ENCODE measurements around the gene DYSF. TPM values are rescaled to one million over a fixed set of nuclear protein-coding genes. Genes with fewer than 3 reads are reported as not detected.

The DYSF gene
- total RNA-seq, 2 experiments from 2014 or later: not detected

DNA sequence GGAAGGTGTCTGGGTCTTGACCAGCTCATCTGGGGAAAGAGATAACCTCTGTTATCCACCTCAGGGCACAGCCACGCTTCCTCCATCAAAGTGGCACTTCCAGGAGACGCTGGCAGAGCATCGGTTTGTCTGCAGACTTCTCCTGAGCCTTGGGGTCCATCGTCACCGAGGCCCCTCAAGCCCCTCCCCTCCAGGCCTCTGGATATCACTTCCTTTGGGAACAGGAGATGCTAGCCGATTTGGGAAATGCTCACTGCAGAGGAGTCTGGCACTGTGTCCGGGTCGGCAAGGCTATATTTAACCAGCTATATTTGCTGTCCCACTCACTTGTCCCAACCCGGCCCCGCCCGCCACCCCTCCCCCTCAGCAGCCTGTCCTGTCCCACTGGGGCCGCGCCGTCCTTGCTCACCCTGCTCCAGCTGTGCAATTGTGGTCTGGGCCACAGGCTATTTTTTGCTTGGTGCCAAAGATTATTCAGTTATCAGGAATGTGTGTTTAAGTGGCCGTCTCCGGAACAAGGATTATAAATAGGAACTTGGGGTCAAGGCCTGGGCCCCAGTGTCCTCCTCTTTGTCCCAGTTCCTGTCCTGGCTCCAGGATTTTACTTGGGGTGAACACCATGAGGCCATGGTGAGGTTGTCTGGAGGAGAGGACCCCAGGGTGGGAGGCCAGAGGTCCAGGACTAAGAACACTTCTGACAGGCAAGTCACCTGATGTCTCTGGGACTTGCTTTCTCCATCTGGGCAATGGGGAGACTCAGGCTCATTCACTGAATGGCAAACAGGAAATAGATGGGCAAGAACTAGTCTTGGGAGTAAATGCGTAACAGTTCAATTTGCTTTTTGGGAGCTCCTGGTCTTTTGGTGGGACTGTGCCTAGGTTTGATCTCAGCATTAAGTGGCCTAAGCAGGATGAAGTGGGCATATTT is 263.6 kb downstream of the DYSF start:
- no peaks in the 10 kb centered on the region for H3K36me3 ChIP-seq (ENCODE audit: insufficient read depth, low read length)
- POLR2A ChIA-PET: no interaction called here
- H3K4me2 ChIP-seq (ENCODE audit: low read length): no peak overlapping the region

GRCh38 chr2:71718686-71719085 is 265.3 kb downstream of the DYSF start:
- Histone ChIP-seq H2AFZ (ENCODE audit: low read length) (no peak overlapping the region), H3K4me1 (ENCODE audit: insufficient read depth, low read length, poor library complexity, severe bottlenecking) (no peaks in the 10 kb centered on the region), H3K36me3 (ENCODE audit: insufficient read depth, low read length) (no peaks in the 10 kb centered on the region), H3K27ac (ENCODE audit: low read depth, low read length, poor library complexity, severe bottlenecking) (no peak overlapping the region), H3K9me2 (ENCODE audit: insufficient read depth, low read length) (no peaks in the 10 kb centered on the region), H3K4me3 (ENCODE audit: low read depth, low read length, poor library complexity, severe bottlenecking) (no peak overlapping the region), H3K4me2 (ENCODE audit: low read length) (no peak overlapping the region), H3K9me3 (ENCODE audit: low read length) (no peaks in the 10 kb centered on the region), H3K79me2 (ENCODE audit: insufficient read depth, low read depth, low read length) (no peaks in the 10 kb centered on the region), H4K20me1 (ENCODE audit: insufficient read depth, low read length) (no peaks in the 10 kb centered on the region)
- intact Hi-C loops (cut with micrococcal nuclease; ENCODE audit: unreplicated experiment): no loop called here
- no TSS peak for BruUV-seq (replicated peaks)
- ChIA-PET CTCF (ENCODE audit: unreplicated experiment) (no interaction called here), POLR2A (no interaction called here)
- DNase-seq (ENCODE audit: low spot score): no peak
- no peak for TF ChIP-seq EZH2phosphoT487 (IDR thresholded peaks at IDR 0.05; ENCODE audit: borderline replicate concordance, low read depth, low read length)
- TF ChIP-seq, protein P1, sequence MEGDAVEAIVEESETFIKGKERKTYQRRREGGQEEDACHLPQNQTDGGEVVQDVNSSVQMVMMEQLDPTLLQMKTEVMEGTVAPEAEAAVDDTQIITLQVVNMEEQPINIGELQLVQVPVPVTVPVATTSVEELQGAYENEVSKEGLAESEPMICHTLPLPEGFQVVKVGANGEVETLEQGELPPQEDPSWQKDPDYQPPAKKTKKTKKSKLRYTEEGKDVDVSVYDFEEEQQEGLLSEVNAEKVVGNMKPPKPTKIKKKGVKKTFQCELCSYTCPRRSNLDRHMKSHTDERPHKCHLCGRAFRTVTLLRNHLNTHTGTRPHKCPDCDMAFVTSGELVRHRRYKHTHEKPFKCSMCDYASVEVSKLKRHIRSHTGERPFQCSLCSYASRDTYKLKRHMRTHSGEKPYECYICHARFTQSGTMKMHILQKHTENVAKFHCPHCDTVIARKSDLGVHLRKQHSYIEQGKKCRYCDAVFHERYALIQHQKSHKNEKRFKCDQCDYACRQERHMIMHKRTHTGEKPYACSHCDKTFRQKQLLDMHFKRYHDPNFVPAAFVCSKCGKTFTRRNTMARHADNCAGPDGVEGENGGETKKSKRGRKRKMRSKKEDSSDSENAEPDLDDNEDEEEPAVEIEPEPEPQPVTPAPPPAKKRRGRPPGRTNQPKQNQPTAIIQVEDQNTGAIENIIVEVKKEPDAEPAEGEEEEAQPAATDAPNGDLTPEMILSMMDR (conservative IDR thresholded peaks at IDR 0.05; ENCODE audit: low read length): no peak

More for the DNA sequence above, 263.6 kb downstream of the DYSF start:
- no peak for DNase-seq (ENCODE audit: low spot score)
- no peak overlapping the region for H3K27ac ChIP-seq (ENCODE audit: low read depth, low read length, poor library complexity, severe bottlenecking)
- no peaks in the 10 kb centered on the region for H3K79me2 ChIP-seq (ENCODE audit: insufficient read depth, low read depth, low read length)
- H3K4me1 ChIP-seq (ENCODE audit: insufficient read depth, low read length, poor library complexity, severe bottlenecking): no peaks in the 10 kb centered on the region
- BruUV-seq (replicated peaks): no TSS peak
- no peak overlapping the region for H3K4me3 ChIP-seq (ENCODE audit: low read depth, low read length, poor library complexity, severe bottlenecking)
- no peaks in the 10 kb centered on the region for H4K20me1 ChIP-seq (ENCODE audit: insufficient read depth, low read length)
- TF ChIP-seq, protein P1 (conservative IDR thresholded peaks at IDR 0.05; ENCODE audit: low read length): no peak
- no peak for TF ChIP-seq EZH2phosphoT487 (IDR thresholded peaks at IDR 0.05; ENCODE audit: borderline replicate concordance, low read depth, low read length)
- CTCF ChIA-PET (ENCODE audit: unreplicated experiment): no interaction called here
- no peaks in the 10 kb centered on the region for H3K9me2 ChIP-seq (ENCODE audit: insufficient read depth, low read length)
- H2AFZ ChIP-seq (ENCODE audit: low read length): no peak overlapping the region
- no peaks in the 10 kb centered on the region for H3K9me3 ChIP-seq (ENCODE audit: low read length)
- intact Hi-C loops (cut with micrococcal nuclease; ENCODE audit: unreplicated experiment): no loop called here
